Lower leg skin (tissue), 4 donors: ENCODE measurements around the gene CENPVL3. TPM values are rescaled to one million over a fixed set of nuclear protein-coding genes. Genes with fewer than 3 reads are reported as not detected.
"Not testable (repeated sequence)": the region's sequence is repeated elsewhere in the genome, so short reads cannot be mapped to it uniquely, and the experiment has no call there.

Source experiments
- DNase-seq, 2 donors: peaks; one replicate each; pipeline ENCODE4 v3.0.0-alpha.2; 2019; ENCODE audit warnings: low spot score in 2 of 2
- H3K4me3 ChIP-seq: fragments of 200-600 bp; sonication (generic); 2 replicates; pipeline ENCODE4 v1.5.1; 2017; ENCODE audit warnings: mild to moderate bottlenecking, low read depth; ENCODE audit not compliant: poor library complexity, severe bottlenecking
- CTCF ChIP-seq, 3 donors: fragments of 450-650 bp; IDR thresholded peaks; one replicate each; pipeline ENCODE4 v1.5.1; 2016; ENCODE audit warnings: antibody characterized with exemption in 3 of 3, mild to moderate bottlenecking in 3 of 3, moderate library complexity in 2 of 3
- POLR2A ChIP-seq, 2 donors: fragments of 450-650 bp; IDR thresholded peaks; one replicate each; pipeline ENCODE4 v1.6.1; 2016 to 2017; ENCODE audit warnings: antibody characterized with exemption in 2 of 2, mild to moderate bottlenecking in 1 of 2, moderate library complexity in 1 of 2
- WGBS, 2 donors: methylation state at CpG; one replicate each; pipeline ENCODE4 v1.1.5; 2018; 5-methylcytosine and 5-hydroxymethylcytosine counted together
- intact Hi-C: fragments of 100-400 bp; cut with DNase I; formaldehyde crosslinking; loops from one replicate; pipeline ENCODE4 v1.15.0; 2023; ENCODE audit warnings: low total_unique reads
- total RNA-seq, 4 donors: library from RNA; depleted of rRNA; stranded (reverse); fragments of >200 nt; gene quantifications; one replicate each; pipeline ENCODE4 v1.1.0, GENCODE V29; 2016

CENPVL3 gene
- not detected for total RNA-seq

GRCh38 chrX:51618241-51619155 lies at the start of gene CENPVL3:
Gene CENPVL3, minus strand, starts transcription at chrX:51618912. Its CDS starts 39 bp downstream, at chrX:51618873.
- H3K4me3 ChIP-seq, intact Hi-C loops, DNase-seq: not testable (repeated sequence)
- WGBS, 2 donors: 8 to 30% methylated on average over 1 to 24 of the region's 81 CpGs

- TF ChIP-seq POLR2A (IDR thresholded peaks at IDR 0.05) (no peak), CTCF (IDR thresholded peaks at IDR 0.05) (no peak)
- H3K4me3 ChIP-seq: no peak overlapping the region
- no peak for DNase-seq
- intact Hi-C loops: no loop called here
- 30 to 62% methylated on average over 5 of the region's 5 CpGs for WGBS, 2 donors
Measured at GRCh38 chrX:51665981-51666380, 47.3 kb upstream of the CENPVL3 start.

- H3K4me3 ChIP-seq: no peak overlapping the region
- DNase-seq: no peak
- 49 to 70% methylated on average over 2 of the region's 2 CpGs for WGBS, 2 donors
- TF ChIP-seq POLR2A (IDR thresholded peaks at IDR 0.05) (no peak), CTCF (IDR thresholded peaks at IDR 0.05) (no peak)
- intact Hi-C loops: no loop called here
Measured at GRCh38 chrX:51643377-51643776, 24.7 kb upstream of the CENPVL3 start.

- TF ChIP-seq POLR2A (IDR thresholded peaks at IDR 0.05) (no peak), CTCF (IDR thresholded peaks at IDR 0.05) (no peak)
- DNase-seq: no peak
- no peak overlapping the region for H3K4me3 ChIP-seq
- WGBS, 2 donors: 35 to 37% methylated on average over 19 of the region's 19 CpGs
- intact Hi-C loops: no loop called here
Measured at GRCh38 chrX:51641421-51642021, 22.8 kb upstream of the CENPVL3 start.

GRCh38 chrX:51636511-51636910 lies 17.8 kb upstream of the CENPVL3 start:
- DNase-seq, H3K4me3 ChIP-seq, intact Hi-C loops: not testable (repeated sequence)
- 80 to 92% methylated on average over 7 of the region's 7 CpGs for WGBS, 2 donors

GRCh38 chrX:51614353-51615012 lies 4.2 kb downstream of the CENPVL3 start:
- no peak for DNase-seq
- intact Hi-C loops: no loop called here
- no peak overlapping the region for H3K4me3 ChIP-seq
- WGBS, 2 donors: 13 to 14% methylated on average over 7 of the region's 7 CpGs
- TF ChIP-seq POLR2A (IDR thresholded peaks at IDR 0.05) (no peak), CTCF (IDR thresholded peaks at IDR 0.05) (no peak)
